ENCODE data around the gene GAK. TPM values are rescaled to one million over a fixed set of nuclear protein-coding genes. Genes with fewer than 3 reads are reported as not detected.

Gene GAK
- total RNA-seq, 1 donor from 2014 or later: 130 TPM

DNA sequence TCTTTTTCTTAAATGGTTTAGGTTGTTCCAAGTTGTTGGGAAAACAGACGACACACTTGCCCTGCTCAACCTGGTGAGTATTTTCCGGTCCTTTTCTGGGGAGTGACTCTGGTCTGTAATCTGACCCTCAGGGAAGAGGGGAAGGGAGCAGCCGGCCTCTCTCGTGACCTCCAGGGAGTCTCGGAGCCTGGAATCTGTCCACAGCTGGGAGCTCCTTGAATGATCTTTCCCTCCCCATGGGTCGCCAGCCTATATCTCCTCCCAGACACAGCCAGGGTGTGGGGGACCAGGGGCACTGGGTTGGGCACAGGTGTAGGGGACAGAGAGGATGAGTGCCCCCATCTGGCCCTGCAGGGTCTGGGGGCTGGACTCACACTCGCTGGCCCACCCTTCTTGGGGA is 19.1 kb upstream of the GAK start:
- no peak for ATAC-seq
- no peaks in the 10 kb centered on the region for H3K9me3 ChIP-seq
- intact Hi-C loops (cut with DNase I): no loop called here
- H3K4me1 ChIP-seq: no peaks in the 10 kb centered on the region
- H3K4me3 ChIP-seq: no peak overlapping the region
- H3K36me3 ChIP-seq: peaks cover 38% of the 10 kb centered on the region
- TF ChIP-seq, protein P1, sequence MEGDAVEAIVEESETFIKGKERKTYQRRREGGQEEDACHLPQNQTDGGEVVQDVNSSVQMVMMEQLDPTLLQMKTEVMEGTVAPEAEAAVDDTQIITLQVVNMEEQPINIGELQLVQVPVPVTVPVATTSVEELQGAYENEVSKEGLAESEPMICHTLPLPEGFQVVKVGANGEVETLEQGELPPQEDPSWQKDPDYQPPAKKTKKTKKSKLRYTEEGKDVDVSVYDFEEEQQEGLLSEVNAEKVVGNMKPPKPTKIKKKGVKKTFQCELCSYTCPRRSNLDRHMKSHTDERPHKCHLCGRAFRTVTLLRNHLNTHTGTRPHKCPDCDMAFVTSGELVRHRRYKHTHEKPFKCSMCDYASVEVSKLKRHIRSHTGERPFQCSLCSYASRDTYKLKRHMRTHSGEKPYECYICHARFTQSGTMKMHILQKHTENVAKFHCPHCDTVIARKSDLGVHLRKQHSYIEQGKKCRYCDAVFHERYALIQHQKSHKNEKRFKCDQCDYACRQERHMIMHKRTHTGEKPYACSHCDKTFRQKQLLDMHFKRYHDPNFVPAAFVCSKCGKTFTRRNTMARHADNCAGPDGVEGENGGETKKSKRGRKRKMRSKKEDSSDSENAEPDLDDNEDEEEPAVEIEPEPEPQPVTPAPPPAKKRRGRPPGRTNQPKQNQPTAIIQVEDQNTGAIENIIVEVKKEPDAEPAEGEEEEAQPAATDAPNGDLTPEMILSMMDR (IDR thresholded peaks at IDR 0.05): no peak
- H3K27me3 ChIP-seq (ENCODE audit: low read depth): no peaks in the 10 kb centered on the region
- no peak for DNase-seq
- no peak overlapping the region for H3K27ac ChIP-seq

DNA sequence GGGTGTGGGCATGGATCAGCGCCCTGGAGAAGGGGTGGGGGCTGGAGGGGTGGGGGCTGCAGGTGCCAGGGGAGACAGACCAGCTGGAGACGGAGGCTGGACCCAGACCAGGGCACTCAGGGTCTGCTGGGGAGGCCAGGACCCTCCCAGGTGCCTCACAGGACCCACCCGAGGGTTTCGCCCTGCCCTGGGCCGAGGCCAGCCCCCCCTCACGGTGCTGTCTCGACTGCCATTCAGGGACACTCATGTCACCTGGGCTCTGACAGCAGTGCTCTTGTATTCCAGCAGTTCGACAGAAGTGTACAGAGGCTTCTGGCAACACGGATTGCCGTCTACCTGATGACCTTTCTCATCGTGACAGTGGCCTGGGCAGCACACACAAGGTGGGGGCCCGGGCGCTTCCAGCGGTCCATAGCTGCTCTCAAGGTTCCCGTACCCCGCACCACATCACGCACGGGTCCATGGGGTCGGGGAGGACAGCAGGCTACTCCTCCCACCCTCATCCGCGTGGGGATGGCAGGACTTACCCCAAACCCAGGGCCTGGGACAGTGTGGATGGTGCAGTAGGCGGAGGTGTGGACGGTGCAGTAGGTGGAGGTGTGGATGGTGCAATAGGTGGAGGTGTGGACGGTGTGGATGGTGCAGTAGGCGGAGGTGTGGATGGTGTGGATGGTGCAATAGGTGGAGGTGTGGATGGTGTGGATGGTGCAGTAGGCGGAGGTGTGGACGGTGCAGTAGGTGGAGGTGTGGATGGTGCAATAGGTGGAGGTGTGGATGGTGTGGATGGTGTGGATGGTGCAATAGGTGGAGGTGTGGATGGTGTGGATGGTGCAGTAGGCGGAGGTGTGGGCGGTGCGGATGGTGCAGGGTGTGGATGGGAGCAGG is 18.3 kb upstream of the GAK start:
- Histone ChIP-seq H3K4me3 (no peak overlapping the region), H3K9me3 (no peaks in the 10 kb centered on the region), H3K36me3 (peaks cover 30% of the 10 kb centered on the region), H3K27me3 (ENCODE audit: low read depth) (no peaks in the 10 kb centered on the region), H3K4me1 (no peaks in the 10 kb centered on the region), H3K27ac (no peak overlapping the region)
- TF ChIP-seq, protein P1 (IDR thresholded peaks at IDR 0.05): no peak
- intact Hi-C loops (cut with DNase I): no loop called here
- ATAC-seq: no peak
- no peak for DNase-seq

DNA sequence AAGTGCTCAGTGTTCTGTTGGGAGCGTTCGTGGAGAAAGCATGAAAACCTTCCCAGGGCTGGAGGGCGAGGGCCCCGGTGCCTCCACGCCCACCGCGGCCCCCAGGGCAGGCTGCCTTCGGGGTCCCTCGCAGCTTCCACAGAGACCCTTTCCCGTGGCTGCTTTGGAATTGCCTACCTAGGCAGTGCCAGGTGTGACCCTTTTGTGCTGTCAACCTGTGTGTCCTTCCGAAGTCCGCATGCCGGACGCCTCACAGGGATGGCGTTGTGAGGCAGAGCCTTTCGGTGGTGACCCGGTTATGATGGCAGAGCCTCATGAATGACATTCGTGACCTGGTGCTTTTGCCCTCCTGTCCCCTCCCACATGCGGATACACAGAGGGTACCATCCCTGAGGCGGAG is 17.5 kb upstream of the GAK start:
- intact Hi-C loops (cut with DNase I): no loop called here
- TF ChIP-seq, protein P1 (IDR thresholded peaks at IDR 0.05): no peak
- Histone ChIP-seq H3K9me3 (no peaks in the 10 kb centered on the region), H3K4me1 (no peaks in the 10 kb centered on the region), H3K4me3 (no peak overlapping the region), H3K36me3 (peaks cover 23% of the 10 kb centered on the region), H3K27me3 (ENCODE audit: low read depth) (no peaks in the 10 kb centered on the region), H3K27ac (no peak overlapping the region)
- DNase-seq (no peak), ATAC-seq (no peak)

GRCh38 chr4:948936-949300 is 16.8 kb upstream of the GAK start:
- Histone ChIP-seq H3K27ac (no peak overlapping the region), H3K4me1 (no peaks in the 10 kb centered on the region), H3K27me3 (ENCODE audit: low read depth) (no peaks in the 10 kb centered on the region), H3K36me3 (peaks cover 22% of the 10 kb centered on the region), H3K9me3 (no peaks in the 10 kb centered on the region), H3K4me3 (no peak overlapping the region)
- intact Hi-C loops (cut with DNase I): no loop called here
- no peak for DNase-seq
- TF ChIP-seq, protein P1 (IDR thresholded peaks at IDR 0.05): no peak
- ATAC-seq: no peak

GRCh38 chr4:948101-948935 is 16.2 kb upstream of the GAK start:
- TF ChIP-seq, protein P1 (IDR thresholded peaks at IDR 0.05): no peak
- Histone ChIP-seq H3K36me3 (peaks cover 21% of the 10 kb centered on the region), H3K4me1 (no peaks in the 10 kb centered on the region), H3K9me3 (no peaks in the 10 kb centered on the region), H3K27me3 (ENCODE audit: low read depth) (no peaks in the 10 kb centered on the region), H3K4me3 (no peak overlapping the region), H3K27ac (no peak overlapping the region)
- ATAC-seq (no peak), DNase-seq (no peak)
- intact Hi-C loops (cut with DNase I): no loop called here

Data from lower lobe of right lung (tissue), 2 donors.